Ishikawa (cell line): ENCODE data around the gene MYO9B.

Experiments
- CEBPB ChIP-seq: IDR thresholded peaks from 2 replicates; pipeline ENCODE4 v1.6.1; 2012
- CREB1 ChIP-seq: IDR thresholded peaks from 2 replicates; pipeline ENCODE4 v1.6.1; 2012; ENCODE audit warnings: low read depth
- EGR1 ChIP-seq: IDR thresholded peaks from 2 replicates; pipeline ENCODE4 v1.6.1; 2012
- EP300 ChIP-seq: IDR thresholded peaks from 2 replicates; pipeline ENCODE4 v1.6.1; 2012; ENCODE audit warnings: borderline replicate concordance
- FOXM1 ChIP-seq: IDR thresholded peaks from 2 replicates; pipeline ENCODE4 v1.6.1; 2012; ENCODE audit warnings: low read depth, borderline replicate concordance
- MAX ChIP-seq: IDR thresholded peaks from 2 replicates; pipeline ENCODE4 v1.6.1; 2012
- NFIC ChIP-seq: IDR thresholded peaks from 2 replicates; pipeline ENCODE4 v1.6.1; 2012
- RAD21 ChIP-seq: IDR thresholded peaks from 2 replicates; pipeline ENCODE4 v1.6.1; 2012; ENCODE audit warnings: low read depth
- TAF1 ChIP-seq: IDR thresholded peaks from 2 replicates; pipeline ENCODE4 v1.6.1; 2012; ENCODE audit warnings: low read depth, mild to moderate bottlenecking
- TCF12 ChIP-seq: IDR thresholded peaks from 2 replicates; pipeline ENCODE4 v1.6.1; 2012; ENCODE audit warnings: low read depth
- YY1 ChIP-seq: IDR thresholded peaks from 2 replicates; pipeline ENCODE4 v1.6.1; 2012; ENCODE audit warnings: low read depth
- ZBTB7A ChIP-seq: IDR thresholded peaks from 2 replicates; pipeline ENCODE4 v1.6.1; 2012; ENCODE audit warnings: low read depth
- TF ChIP-seq, protein P1 (sequence below): IDR thresholded peaks from 2 replicates; pipeline ENCODE4 v1.6.1; 2012; ENCODE audit warnings: low read depth, mild to moderate bottlenecking
- TF ChIP-seq, protein P2 (sequence below): IDR thresholded peaks from 2 replicates; pipeline ENCODE4 v1.6.1; 2012

- TF ChIP-seq FOXM1 = no peak
- TF ChIP-seq NFIC = no peak
- TF ChIP-seq EP300 = no peak
- TF ChIP-seq TAF1 = no peak
- TF ChIP-seq, protein P1, sequence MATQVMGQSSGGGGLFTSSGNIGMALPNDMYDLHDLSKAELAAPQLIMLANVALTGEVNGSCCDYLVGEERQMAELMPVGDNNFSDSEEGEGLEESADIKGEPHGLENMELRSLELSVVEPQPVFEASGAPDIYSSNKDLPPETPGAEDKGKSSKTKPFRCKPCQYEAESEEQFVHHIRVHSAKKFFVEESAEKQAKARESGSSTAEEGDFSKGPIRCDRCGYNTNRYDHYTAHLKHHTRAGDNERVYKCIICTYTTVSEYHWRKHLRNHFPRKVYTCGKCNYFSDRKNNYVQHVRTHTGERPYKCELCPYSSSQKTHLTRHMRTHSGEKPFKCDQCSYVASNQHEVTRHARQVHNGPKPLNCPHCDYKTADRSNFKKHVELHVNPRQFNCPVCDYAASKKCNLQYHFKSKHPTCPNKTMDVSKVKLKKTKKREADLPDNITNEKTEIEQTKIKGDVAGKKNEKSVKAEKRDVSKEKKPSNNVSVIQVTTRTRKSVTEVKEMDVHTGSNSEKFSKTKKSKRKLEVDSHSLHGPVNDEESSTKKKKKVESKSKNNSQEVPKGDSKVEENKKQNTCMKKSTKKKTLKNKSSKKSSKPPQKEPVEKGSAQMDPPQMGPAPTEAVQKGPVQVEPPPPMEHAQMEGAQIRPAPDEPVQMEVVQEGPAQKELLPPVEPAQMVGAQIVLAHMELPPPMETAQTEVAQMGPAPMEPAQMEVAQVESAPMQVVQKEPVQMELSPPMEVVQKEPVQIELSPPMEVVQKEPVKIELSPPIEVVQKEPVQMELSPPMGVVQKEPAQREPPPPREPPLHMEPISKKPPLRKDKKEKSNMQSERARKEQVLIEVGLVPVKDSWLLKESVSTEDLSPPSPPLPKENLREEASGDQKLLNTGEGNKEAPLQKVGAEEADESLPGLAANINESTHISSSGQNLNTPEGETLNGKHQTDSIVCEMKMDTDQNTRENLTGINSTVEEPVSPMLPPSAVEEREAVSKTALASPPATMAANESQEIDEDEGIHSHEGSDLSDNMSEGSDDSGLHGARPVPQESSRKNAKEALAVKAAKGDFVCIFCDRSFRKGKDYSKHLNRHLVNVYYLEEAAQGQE = no peak
- TF ChIP-seq, protein P2, sequence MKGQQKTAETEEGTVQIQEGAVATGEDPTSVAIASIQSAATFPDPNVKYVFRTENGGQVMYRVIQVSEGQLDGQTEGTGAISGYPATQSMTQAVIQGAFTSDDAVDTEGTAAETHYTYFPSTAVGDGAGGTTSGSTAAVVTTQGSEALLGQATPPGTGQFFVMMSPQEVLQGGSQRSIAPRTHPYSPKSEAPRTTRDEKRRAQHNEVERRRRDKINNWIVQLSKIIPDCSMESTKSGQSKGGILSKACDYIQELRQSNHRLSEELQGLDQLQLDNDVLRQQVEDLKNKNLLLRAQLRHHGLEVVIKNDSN = no peak
- TF ChIP-seq CREB1 = no peak
- TF ChIP-seq MAX = no peak
- TF ChIP-seq EGR1 = no peak
- no peak for TF ChIP-seq TCF12
- no peak for TF ChIP-seq YY1
- TF ChIP-seq RAD21 = no peak
- no peak for TF ChIP-seq CEBPB
- TF ChIP-seq ZBTB7A = no peak
Observed at GRCh38 chr19:17104679-17105078, 29.1 kb downstream of the MYO9B start.
